Eye (tissue), 1 donor: ENCODE results near the gene RTN4RL1.

ENCODE experiments used
- DNase-seq: peaks from one replicate; pipeline ENCODE4 v3.0.0-alpha.2; 2015

RTN4RL1 gene

GRCh38 chr17:2043785-2044184 is 18.7 kb upstream of the RTN4RL1 start:
- no peak for DNase-seq

GRCh38 chr17:2042933-2043332 is 17.8 kb upstream of the RTN4RL1 start:
- no peak for DNase-seq

- peak; percentile 72 for DNase-seq
Measured at GRCh38 chr17:2042390-2042847, 17.3 kb upstream of the RTN4RL1 start.

- DNase-seq: peak; percentile 99
Measured at GRCh38 chr17:2041561-2042389, 16.6 kb upstream of the RTN4RL1 start, which contains the start of gene OVCA2. OVCA2 (plus strand) TSS chr17:2042022; CDS start chr17:2042048, 26 bp downstream.

GRCh38 chr17:2040942-2041560 is 15.9 kb upstream of the RTN4RL1 start:
- no peak for DNase-seq

- no peak for DNase-seq
Measured at GRCh38 chr17:2040219-2040827, 15.2 kb upstream of the RTN4RL1 start.

GRCh38 chr17:2037155-2037554 is 12.0 kb upstream of the RTN4RL1 start:
- peak; percentile 37 for DNase-seq

GRCh38 chr17:2035541-2036488 is 10.7 kb upstream of the RTN4RL1 start:
- DNase-seq: no peak

GRCh38 chr17:2034806-2035540 is 9.8 kb upstream of the RTN4RL1 start:
- no peak for DNase-seq

GRCh38 chr17:2034157-2034556 is 9.0 kb upstream of the RTN4RL1 start:
- DNase-seq: no peak

- no peak for DNase-seq
Measured at GRCh38 chr17:2033153-2033552, 8.0 kb upstream of the RTN4RL1 start.

GRCh38 chr17:2030779-2031163 is 5.6 kb upstream of the RTN4RL1 start:
- DNase-seq: no peak

GRCh38 chr17:2029911-2030778 is 5.0 kb upstream of the RTN4RL1 start, which contains the start of gene DPH1:
DPH1 (plus strand) TSS chr17:2030153; CDS start chr17:2030170, 17 bp downstream.
- peak; percentile 95 for DNase-seq

- DNase-seq: no peak
Measured at GRCh38 chr17:2028737-2029136, 3.6 kb upstream of the RTN4RL1 start.

GRCh38 chr17:2028234-2028614 is 3.1 kb upstream of the RTN4RL1 start:
- no peak for DNase-seq

GRCh38 chr17:2027528-2028233 is 2.5 kb upstream of the RTN4RL1 start:
- no peak for DNase-seq

- DNase-seq: peak; percentile 89
Measured at GRCh38 chr17:2025622-2026309, 632 bp upstream of the RTN4RL1 start.

GRCh38 chr17:2024572-2025219 is 438 bp downstream of the RTN4RL1 start:
- DNase-seq: no peak
